Occipital lobe (tissue), 2 donors: Measurements from ENCODE around the gene ATP10B. TPM values are rescaled to one million over a fixed set of nuclear protein-coding genes. Genes with fewer than 3 reads are reported as not detected.

Experiments
- DNase-seq: peaks from one replicate; lab custom pipeline; 2025; lab: John Stamatoyannopoulos, UW
- total RNA-seq: library from RNA; depleted of rRNA; stranded (reverse); fragments of >200 nt; gene quantifications from one replicate; pipeline ENCODE4 v1.2.3, GENCODE V29; 2014

Gene ATP10B
- total RNA-seq, 1 donor from 2014 or later, result 4.7 TPM

DNA sequence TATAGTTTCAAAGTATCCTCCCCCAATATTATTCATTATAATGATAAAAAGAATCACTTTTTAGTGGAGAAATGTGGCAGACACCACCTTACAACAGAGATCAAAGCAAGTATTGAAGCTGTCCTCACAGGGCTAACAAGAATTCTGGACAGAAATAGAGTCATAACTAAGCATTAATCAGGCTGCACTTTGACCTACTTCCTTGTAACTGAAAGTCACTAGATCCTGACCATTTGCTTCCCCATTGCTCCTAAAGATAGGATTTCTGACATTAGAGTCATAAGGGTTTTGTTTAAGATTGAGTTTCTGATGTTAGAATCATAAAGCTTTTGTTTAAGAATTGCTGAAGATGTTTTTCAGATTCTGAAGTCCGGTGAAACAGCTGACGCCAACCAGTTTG is 159.7 kb downstream of the ATP10B start:
- no peak for DNase-seq

DNA sequence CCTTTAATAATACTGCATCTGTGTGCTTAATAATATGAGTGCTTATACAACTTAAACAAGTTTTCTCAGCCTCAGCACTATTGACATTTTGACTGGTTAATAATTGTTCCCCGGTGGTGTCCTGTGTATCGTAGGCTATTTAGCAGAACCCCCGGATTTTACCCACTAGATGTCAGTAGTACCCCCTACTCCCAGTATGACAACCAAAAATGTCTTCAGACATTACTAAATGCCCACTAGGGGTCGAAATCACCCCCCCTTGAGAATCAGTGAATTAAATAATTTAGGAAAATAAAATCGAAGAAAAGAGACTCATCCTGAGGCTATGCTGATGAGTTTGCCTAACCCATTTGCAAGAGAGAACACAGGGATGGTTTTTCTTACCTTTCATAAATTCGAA is 166.3 kb downstream of the ATP10B start:
- DNase-seq, result no peak

DNA sequence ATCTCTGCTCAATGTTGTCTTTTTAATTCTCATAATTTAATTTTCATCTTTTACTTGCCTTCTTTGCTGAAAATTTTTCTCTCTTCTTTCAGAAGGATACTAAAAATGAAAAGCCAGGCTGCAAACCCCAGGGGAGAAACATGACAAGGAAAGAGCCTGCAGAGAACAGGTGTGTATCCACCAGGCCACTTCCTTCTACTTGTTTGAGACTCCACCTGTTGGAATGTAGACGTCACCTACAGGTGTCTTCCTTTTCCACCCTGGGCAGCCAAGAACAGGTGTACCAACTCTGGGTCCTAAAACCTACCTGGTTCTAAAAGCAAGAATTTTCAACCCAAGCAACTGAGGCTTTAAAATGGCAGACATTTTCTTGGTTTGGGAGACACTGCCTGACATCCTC is 166.8 kb downstream of the ATP10B start:
- no peak for DNase-seq

DNA sequence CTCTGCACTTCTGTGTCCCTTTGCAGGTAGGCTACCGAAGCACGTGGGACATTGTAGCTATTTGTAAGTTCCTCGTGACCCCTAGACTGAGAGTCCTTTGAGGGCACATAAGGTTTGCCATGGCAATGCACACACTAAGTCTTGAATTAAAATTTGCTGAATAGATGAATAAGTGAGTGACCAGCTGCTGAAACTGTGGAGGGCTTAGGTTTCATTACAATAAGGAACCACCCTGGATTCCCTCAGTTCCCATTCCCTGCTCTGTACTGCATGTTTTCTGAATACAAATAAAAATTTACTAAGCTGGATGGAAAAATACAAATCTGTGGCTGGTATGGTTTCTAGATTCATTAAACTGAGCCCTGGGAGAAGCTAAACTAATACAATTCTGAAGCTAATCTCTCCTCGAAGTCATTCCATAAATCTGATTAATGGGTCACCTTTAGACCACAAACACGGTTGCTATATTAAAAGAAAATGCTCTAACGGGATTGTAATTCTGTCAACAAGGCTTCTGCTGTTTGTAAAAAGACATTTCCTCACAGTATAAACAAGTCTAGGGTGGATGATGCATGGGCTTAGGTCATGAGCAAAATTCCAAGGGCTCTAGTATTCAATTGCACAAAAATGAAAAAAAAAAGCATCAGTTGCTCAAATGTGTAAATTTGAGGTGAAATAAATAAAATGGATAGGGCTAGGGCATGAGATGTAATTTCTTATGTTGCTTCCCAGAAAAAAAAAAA is 172.3 kb downstream of the ATP10B start:
- no peak for DNase-seq

DNA sequence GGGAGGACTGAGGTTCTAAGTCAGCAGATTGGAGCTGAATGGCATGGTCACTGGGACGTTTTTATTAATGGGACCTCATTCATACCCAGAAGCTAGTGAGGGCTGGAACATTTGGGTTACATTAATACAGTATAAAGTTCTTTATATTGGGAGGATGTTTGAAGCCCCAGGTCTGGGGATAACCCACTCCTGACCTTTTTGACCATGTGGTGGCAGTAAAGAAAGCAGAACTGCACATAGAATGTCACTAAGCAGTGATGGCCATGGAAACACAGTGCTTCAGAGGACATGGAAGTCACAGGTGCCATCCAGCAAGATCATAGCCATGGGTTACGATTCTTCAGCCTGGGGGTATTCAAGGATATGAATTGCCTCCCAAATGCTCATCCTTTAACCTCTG is 176.0 kb downstream of the ATP10B start:
- DNase-seq, result no peak

DNA sequence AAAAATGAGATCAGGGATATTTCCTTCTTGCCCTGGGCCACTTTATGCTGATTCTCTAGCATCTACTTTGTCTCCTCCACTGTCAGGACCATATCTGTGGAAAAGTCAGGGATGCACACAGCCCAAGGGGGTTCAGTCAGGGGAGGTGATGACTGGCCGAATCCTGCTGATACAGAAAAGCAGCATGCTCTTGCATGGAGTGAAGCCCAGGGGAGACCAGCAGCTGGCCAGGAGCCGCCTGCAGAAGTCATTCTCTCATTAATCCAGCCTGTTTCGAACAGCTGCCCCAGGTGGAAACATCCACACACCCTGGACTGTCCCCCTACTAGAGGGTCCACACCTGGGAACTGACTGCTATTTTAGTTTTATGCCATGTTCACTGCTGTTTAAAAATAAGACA is 177.1 kb downstream of the ATP10B start:
- no peak for DNase-seq

DNA sequence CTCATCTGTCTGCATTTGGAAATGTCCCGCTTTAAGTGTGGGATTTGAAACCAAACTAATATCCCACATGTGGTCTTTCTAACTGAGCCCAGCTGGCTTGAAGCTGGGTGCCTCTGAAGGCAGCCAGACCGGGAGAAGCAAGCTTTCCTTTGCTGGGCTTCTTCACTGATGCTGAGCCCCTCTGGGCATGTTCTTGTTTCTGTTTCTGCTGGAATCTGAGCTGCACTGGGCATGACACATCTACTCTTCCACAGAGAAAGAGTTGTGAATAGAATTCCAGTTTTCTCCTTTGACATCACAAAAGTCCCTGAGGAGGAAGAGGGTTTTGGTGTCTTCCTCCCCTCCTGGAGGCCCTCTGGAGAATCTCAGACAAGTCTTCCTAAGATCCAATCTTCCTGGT is 179.5 kb downstream of the ATP10B start:
- DNase-seq, result no peak

DNA sequence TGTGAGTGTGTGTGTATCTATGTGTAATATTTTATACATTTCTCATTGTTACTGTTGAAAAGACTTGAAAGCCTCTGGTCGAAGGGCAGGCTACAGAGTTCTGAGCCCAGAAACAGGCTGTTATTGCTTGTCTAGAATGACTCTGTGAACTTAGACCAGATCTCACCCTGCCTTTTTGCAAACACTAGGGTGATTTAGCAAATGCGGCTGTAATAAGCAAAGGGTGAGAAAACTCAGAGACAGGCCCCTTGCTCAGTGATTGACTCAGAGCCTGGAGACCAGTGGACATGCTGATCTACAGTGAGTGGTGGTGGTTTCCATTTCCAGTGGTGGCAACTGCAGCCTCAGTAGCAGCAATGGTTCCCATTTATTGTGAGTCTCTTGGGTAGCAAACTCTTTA is 183.7 kb downstream of the ATP10B start:
- no peak for DNase-seq

DNA sequence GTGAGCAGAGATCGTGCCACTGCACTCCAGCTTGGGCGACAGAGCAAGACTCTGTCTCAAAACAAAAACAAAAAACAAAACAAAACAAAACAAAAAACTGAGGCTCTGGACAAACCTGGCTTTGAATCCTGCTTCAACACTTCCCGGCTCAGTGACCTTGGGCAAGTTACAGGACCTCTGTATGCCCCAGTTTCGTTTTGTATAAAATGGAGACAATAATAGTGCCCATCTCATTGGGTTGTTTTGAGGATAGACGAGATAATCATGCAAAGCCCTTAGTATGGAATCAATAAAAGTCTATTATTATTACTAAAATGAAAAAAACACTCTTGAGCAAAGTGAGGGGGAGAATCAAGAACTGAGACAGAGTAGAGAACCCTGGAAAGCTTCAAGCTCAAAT is 184.9 kb downstream of the ATP10B start:
- DNase-seq, result no peak

DNA sequence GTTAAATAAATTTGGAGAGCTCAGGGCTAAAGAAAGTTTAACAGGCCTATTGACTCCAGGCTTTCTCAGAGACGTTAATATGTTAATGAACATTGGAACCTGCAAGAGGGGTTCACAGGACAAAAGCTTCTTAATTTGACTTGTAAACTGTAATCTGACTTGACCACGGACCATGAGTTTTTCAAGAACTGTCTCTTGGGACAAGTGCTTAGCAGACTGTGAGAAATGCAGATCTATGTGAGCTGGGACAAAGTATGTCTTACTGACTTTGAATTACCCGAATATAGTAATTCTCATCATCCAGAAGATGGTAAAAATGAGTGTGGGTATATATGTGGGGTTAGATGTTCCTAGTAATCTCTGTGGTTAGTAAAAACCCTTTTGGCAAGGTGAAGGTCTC is 186.6 kb downstream of the ATP10B start:
- DNase-seq, result no peak

DNA sequence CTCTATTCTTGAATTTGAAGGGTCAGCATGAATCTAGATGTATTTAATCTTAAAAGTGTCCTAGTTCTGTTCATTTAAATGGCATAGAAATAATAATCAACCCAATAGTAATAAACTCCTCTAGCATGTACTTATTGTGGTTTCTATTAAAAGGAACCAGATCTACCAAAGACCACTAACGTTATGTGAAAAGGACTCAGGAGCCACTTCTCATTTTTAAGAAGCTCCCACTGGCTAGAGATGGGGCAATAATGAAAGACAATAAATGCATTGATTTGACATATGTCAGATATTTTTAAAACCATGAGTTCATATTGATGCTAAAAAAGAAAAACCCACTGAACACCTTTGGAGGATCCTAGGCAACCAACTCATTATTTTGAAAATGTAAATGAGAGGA is 191.9 kb downstream of the ATP10B start:
- no peak for DNase-seq

DNA sequence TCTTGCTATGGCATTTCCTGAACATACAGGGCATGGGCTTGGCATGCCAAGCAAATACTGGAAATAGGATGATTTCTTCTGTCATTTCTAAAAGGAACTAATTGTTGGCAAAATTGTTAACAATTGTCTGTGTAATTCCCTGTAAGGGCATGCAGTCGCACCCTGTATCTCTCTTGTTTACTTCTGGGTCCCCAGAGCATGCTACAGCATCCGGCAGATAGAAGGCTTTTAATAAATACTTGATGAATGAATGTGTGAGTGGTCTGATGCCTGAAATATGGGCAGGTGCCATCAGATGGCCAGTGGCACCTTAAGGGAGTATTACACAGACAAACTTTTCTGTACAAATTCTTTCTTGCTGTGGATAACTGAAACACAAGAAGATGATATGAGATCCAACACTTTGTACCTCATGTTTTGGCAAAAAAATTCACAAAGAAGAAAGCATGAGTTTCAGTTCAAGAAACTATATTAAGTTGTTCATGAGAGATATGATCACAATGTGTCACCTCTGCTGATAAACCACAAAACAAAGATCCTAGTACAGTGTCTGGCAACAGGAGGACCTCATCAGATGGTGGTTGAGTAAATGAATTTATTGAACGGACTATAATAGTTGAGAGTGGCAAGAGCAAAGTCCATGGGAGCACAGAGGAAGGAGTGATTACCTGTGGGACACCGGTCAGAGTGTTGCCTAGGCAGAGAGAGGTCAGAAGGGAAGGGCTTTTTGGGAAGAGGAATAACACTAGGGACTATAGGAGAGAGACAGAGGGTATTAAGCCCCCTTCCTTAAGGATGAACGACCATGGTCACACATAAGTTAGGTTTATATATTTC is 194.2 kb downstream of the ATP10B start:
- DNase-seq, result no peak

DNA sequence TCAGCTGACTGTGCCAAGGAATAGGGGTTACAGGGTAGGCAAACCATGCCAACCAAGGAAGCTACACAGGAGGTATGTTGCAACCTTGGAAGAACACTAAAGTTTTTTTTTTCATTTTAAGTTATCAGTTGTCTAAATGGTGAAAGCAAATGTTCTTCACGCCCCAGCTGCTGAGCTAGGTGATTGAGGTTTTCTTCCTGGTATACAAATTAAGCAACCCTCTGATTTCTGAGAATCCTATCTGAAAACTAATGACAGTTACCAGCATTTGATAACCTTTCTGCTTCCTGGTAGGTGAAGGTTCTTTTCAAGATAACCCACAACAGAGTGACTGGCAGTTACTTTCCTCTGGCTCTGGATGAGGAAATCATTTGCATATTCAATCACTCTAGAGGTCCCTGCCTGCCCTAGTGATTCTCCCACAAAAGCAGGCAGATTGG is 194.9 kb downstream of the ATP10B start:
- no peak for DNase-seq

DNA sequence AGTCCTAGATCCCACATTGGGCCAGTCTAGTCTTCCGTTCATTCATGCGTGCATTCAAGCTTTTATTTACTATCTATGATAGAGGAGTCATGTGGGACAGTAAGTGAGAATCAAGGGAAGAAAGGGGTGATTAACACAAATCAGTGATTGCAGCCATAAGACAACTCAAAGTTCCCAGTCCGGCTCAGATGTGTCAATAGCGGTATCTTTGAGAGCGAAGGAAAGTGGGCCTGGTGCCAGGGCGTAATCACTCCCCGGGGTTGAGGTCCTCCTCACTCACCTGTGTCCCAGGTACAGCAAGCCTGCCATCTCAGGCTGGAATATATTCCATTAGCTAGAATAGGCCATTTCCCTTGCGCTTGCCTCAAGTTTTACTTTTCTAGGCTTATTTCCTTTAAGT is 196.3 kb downstream of the ATP10B start:
- DNase-seq, result no peak

DNA sequence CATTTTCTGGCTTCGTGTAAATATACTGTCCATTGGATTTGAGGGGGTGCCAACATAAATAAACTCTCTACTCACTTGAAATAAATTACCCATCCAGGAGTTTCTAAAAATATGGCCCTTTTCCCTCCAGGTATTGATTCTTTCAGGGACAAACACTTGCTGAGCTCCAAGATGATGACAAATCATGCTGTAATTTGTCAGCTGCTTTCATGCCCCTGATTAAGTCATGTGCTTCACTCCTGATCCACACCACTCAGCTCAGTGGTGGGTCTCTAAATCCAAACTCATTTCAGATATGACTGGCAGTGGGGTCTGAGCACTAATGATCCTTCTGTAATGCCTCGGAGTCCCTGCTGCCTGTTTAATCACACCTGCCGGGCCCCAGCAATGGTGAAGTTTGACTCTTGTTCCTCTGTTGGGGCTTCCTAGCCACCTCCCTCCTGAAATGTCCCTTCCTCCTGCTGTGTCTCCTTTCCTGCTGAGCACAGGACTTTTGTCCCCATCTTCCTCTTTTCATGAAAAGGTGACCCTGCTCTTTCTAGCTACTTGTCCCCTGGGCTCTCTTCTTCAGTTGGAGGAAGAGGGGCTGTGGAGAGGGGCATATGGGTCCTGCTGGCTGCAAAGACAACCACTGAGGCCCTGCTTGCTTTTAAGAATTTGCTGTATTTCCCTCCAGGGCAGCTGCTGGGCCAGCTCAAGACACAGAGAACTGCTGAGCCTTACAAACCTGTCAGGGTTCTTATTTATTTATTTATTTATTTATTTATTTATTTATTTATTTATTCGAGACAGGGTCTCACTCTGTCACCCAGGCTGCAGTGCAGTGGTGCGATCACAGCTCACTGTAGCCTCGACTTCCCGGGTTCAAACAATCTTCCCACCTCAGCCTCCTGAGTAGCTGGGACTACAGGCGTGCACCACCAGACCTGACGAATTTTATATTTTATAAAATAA is 200.0 kb downstream of the ATP10B start:
- no peak for DNase-seq

DNA sequence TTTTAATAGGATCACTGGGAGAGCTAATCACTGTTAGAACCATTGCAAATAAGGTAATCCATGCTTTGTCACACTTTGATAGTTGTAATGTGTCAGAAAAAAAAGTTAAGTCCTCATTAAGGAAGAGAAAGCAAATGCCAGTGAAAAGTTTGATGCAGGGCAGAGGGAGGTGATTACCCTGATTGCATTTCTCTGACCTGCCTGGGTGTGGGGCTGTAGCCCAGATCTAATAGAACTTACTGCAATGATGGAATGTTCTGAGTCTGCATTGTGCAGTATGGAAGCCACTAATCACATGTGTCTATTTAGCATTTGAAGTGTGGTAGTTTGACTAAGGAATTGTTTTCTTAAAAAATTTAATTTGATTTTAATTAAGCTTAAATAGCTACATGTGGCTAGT is 202.7 kb downstream of the ATP10B start:
- DNase-seq, result no peak

DNA sequence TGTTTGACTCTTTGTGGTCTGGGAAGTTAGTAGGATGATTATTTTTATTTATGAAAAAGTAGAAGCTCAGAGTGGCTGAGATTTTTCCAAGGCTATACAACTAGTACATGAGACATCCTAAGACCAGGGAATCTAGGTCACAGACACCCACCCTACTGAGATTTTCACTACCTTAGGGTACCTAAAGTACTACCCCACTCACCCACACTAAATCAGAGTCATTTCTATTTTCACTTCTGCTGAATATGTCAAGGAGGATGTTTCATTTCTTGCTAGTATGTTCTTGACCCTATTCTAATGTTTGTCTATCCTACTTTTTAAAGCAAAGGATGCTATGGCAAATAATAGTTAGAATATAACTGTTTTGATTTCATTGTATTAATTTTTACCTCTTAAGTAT is 206.0 kb downstream of the ATP10B start:
- DNase-seq, result no peak

DNA sequence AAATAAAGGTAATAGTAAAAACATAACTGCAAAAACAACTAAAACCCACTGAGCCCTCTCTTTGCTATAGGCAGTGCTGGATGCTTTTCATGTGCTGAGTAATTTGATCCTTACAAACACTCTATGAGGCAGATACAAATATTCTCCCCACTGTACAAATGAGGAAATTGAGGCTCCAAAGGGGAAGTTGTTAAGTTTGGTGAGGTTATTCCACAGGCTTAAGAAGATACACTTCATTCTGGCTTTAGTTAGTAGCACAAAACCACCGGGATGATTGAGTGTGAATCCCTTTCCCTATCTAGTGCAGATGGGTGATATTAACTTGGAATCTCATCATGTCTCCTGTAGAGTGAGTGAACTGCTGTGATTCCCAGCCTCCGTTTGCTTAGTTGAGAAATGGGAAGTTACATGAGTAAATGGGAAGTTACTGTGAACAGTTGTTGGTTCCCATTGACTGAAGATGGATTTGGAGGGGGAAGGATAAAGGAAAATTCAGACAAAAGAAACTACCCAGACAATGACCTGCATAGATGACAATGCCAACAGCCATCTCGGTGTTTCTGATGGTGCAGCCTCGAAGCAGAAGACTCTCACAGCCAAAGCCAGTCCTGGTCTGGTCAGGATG is 208.3 kb downstream of the ATP10B start:
- DNase-seq, result no peak

DNA sequence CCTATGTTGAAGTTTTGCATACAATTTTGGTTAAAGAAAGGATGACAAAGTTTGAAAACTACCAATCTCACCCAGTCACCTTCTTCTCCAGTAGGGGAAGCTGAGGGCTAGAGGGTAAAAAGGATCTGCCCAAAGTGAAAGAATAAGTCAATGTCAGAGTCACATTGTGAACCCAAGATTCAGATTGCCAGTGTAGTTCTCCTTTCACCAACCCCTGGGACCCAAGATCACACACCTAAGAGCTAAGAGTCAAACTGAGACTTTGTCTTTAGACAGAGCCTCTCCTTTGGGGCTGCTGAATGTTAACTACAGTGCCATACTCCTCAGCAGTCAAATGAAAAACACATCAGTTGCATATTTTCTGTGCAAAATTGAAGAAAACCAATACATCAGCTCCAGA is 210.6 kb downstream of the ATP10B start:
- DNase-seq, result no peak

DNA sequence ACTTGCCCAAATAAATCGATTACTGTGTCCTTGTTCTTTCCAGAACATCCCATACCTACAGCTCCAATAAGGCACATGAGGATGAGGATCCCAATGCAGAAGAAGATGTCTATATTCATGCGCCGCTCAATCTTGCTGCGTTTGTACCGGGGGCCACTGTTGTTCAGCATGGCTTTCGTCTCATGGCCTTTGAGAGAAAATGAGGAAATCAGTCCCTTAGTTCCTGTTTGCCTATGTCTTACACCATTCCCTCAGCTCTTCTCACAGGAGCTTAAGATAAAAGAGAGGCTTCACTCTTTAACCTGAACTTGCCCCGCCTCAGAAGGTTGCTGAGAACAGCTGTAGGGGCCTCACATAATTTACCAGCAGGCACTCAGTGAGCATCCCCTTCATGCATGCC is 211.6 kb downstream of the ATP10B start:
- DNase-seq, result no peak

DNA sequence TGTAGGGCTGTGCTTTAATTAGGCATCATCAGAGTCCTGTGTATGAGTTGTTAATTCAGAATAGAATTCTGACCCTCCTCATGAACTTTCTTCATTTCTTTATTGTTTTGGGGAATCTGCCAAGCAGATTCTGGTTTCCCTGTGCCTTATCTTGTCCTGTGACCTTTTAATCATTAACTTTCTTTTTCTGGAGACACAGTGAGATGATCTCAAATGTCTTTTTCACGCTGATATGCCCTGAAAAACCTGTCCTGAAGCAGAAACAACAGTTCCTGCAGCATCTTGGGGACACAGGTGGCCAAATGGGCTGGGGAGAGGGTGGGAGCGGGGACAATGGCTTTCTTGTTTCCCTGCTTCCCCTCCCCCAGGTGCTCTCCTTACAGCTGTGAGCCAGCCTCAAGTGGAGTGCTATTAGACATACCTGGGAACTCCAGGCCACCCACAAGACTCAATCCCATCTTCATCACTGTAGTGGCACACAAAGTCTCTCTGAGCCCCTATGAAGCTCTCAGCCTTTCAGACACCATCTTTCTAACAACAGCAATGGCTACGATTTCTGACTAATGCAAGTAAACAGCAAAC is 213.8 kb downstream of the ATP10B start:
- no peak for DNase-seq
